Thyroid gland (tissue), 4 donors: ENCODE measurements around the gene ZYX. TPM values are rescaled to one million over a fixed set of nuclear protein-coding genes. Genes with fewer than 3 reads are reported as not detected.
A peak's percentile ranks its signal among the peaks of the same experiment; 100 is the strongest.

Source experiments
- DNase-seq, 2 donors: peaks; one replicate each; pipeline ENCODE4 v3.0.0-alpha.2; 2019
- H3K27ac ChIP-seq, 3 donors: fragments of 200-600 bp; sonication (generic); 1 replicate in 2 of 3; 2 replicates in 1 of 3; pipeline ENCODE4 v1.5.1; 2016 to 2019; ENCODE audit warnings: mild to moderate bottlenecking in 1 of 3, moderate library complexity in 1 of 3
- H3K27me3 ChIP-seq: fragments of 200-600 bp; sonication (generic); one replicate; pipeline ENCODE4 v1.5.1; 2019
- H3K36me3 ChIP-seq, 2 donors: fragments of 200-600 bp; sonication (generic); one replicate each; pipeline ENCODE4 v1.5.1; 2016 to 2019
- H3K4me1 ChIP-seq, 2 donors: fragments of 200-600 bp; sonication (generic); one replicate each; pipeline ENCODE4 v1.5.1; 2017 to 2019
- H3K4me3 ChIP-seq, 3 donors: fragments of 200-600 bp; sonication (generic); replicated peaks in 1 of 3; 1 replicate in 2 of 3; 2 replicates in 1 of 3; pipeline ENCODE4 v1.5.1; 2016; ENCODE audit warnings: mild to moderate bottlenecking in 1 of 3
- H3K9me3 ChIP-seq: fragments of 200-600 bp; sonication (generic); one replicate; pipeline ENCODE4 v1.5.1; 2017
- POLR2A ChIP-seq, 2 donors: fragments of 450-650 bp; IDR thresholded peaks; one replicate each; pipeline ENCODE4 v1.6.1; 2017; ENCODE audit warnings: antibody characterized with exemption in 2 of 2, mild to moderate bottlenecking in 2 of 2, moderate library complexity in 1 of 2
- WGBS, 2 donors: methylation state at CpG; one replicate each; pipeline ENCODE4 v1.1.5; 2017; 5-methylcytosine and 5-hydroxymethylcytosine counted together
- intact Hi-C: fragments of 100-400 bp; cut with DNase I; formaldehyde crosslinking; loops from one replicate; pipeline ENCODE4 v1.15.1; 2023
- total RNA-seq, 4 donors: library from RNA; depleted of rRNA; stranded (reverse); fragments of >200 nt; gene quantifications; one replicate each; pipeline ENCODE4 v1.2.3, GENCODE V29; 2016
- TF ChIP-seq, protein P1 (sequence below), 6 experiments: fragments of 200-600 bp in 3 of 6; fragments of 450-650 bp in 3 of 6; sonication (generic) in 3 of 6; IDR thresholded peaks; one replicate each; pipeline ENCODE4 v1.5.1; 2016 to 2019; ENCODE audit warnings: antibody characterized with exemption in 6 of 6, mild to moderate bottlenecking in 2 of 6, inconsistent platforms in 1 of 6, moderate library complexity in 1 of 6

ZYX gene
- total RNA-seq, 4 donors from 2014 or later: 24.6 to 55.4 (median 31.3) TPM

DNA sequence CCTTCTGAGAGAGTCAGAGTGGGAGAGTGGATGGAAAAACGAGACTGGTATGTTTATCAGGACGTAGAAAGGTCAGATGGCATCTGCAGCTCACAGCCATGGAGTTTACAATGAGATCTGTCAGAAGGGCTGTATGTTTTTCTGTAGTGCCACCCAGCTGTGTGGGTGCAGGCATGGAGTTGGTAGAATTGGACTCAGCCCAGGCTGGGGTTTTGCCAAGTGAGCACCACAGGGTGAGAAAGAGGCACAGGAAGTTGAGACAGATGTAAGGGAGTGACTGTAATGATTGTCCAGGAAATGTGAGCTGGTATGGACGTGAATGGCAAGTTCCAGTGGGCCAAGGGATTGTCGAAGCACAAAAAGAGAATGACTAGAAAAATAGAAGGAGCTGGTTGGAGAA is 9.1 kb upstream of the ZYX start:
- intact Hi-C loops: no loop called here
- no peak for TF ChIP-seq POLR2A (IDR thresholded peaks at IDR 0.05)
- TF ChIP-seq, protein P1, sequence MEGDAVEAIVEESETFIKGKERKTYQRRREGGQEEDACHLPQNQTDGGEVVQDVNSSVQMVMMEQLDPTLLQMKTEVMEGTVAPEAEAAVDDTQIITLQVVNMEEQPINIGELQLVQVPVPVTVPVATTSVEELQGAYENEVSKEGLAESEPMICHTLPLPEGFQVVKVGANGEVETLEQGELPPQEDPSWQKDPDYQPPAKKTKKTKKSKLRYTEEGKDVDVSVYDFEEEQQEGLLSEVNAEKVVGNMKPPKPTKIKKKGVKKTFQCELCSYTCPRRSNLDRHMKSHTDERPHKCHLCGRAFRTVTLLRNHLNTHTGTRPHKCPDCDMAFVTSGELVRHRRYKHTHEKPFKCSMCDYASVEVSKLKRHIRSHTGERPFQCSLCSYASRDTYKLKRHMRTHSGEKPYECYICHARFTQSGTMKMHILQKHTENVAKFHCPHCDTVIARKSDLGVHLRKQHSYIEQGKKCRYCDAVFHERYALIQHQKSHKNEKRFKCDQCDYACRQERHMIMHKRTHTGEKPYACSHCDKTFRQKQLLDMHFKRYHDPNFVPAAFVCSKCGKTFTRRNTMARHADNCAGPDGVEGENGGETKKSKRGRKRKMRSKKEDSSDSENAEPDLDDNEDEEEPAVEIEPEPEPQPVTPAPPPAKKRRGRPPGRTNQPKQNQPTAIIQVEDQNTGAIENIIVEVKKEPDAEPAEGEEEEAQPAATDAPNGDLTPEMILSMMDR (IDR thresholded peaks at IDR 0.05): no peak
- peak in 1 of 2 donors; percentile 35 for DNase-seq

DNA sequence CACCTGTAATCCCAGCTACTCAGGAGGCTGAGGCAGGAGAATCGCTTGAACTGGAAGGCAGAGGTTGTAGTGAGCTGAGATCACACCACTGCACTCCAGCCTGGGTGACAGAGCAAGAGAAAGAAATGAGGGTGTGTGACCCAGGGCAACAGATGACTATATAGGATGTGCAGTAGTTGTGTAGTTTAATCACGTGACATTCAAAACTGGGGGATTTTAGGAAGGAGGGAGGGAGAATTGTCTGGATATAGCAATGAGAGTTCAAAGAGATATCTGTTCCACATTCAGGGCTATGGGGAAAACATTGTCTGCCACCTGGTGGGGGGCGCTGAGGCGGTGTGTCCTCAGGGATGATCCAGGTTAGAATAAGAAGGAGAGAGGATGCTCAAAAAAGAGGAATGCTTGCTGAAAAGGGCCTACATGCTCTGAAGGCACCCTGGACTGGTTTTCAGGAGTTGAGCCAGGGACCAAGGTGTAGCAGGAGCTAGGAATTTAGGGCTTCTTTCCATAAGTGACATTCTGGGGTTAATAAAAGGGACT is 7.8 kb upstream of the ZYX start:
- intact Hi-C loops: no loop called here
- WGBS, 2 donors: 87 to 90% methylated on average over 4 of the region's 4 CpGs
- no peaks in the 10 kb centered on the region for H3K9me3 ChIP-seq
- H3K27me3 ChIP-seq: no peaks in the 10 kb centered on the region
- no peaks in the 10 kb centered on the region for H3K4me1 ChIP-seq
- DNase-seq: no peak
- TF ChIP-seq, protein P1 (IDR thresholded peaks at IDR 0.05): no peak
- TF ChIP-seq POLR2A (IDR thresholded peaks at IDR 0.05): no peak
- no peaks in the 10 kb centered on the region for H3K36me3 ChIP-seq
- no peak overlapping the region for H3K4me3 ChIP-seq
- no peak overlapping the region for H3K27ac ChIP-seq

More for the DNA sequence above, 9.1 kb upstream of the ZYX start:
- WGBS, 2 donors: 56 to 68% methylated on average over 4 of the region's 4 CpGs
- no peaks in the 10 kb centered on the region for H3K4me1 ChIP-seq
- no peaks in the 10 kb centered on the region for H3K27me3 ChIP-seq
- H3K4me3 ChIP-seq: no peak overlapping the region
- no peak overlapping the region for H3K27ac ChIP-seq
- no peaks in the 10 kb centered on the region for H3K9me3 ChIP-seq
- no peaks in the 10 kb centered on the region for H3K36me3 ChIP-seq

DNA sequence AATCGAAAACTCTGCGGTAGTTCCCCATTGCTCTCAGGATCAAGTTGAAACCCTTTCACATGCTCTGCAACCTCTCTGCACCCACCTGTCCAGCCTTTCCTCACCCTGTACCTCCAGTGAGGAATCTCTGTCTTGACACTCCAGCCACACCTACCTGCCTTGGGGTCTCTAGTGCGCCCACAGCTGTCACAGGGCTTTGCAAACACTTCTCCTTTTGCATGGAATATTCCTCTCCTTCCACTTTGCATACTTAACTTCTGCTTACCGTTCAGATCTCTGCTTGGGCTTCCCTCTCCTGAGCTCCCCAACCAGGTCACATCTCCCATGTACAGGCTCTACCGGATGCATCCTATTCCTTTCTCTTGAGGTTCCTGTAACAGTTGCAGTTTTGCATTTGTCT is 6.6 kb upstream of the ZYX start:
- no peaks in the 10 kb centered on the region for H3K27me3 ChIP-seq
- H3K9me3 ChIP-seq: no peaks in the 10 kb centered on the region
- no peaks in the 10 kb centered on the region for H3K36me3 ChIP-seq
- H3K4me1 ChIP-seq: peaks cover under 1% of the 10 kb centered on the region in 2 donors
- 82 to 87% methylated on average over 5 of the region's 5 CpGs for WGBS, 2 donors
- intact Hi-C loops: no loop called here
- DNase-seq: no peak
- H3K27ac ChIP-seq: no peak overlapping the region
- no peak overlapping the region for H3K4me3 ChIP-seq
- TF ChIP-seq, protein P1 (IDR thresholded peaks at IDR 0.05): no peak
- TF ChIP-seq POLR2A (IDR thresholded peaks at IDR 0.05): no peak

GRCh38 chr7:143375298-143376034 is 5.7 kb upstream of the ZYX start:
- 81 to 89% methylated on average over 6 to 7 of the region's 7 CpGs for WGBS, 2 donors
- TF ChIP-seq, protein P1 (IDR thresholded peaks at IDR 0.05): no peak
- Histone ChIP-seq H3K27me3 (no peaks in the 10 kb centered on the region), H3K4me3 (no peak overlapping the region), H3K36me3 (no peaks in the 10 kb centered on the region), H3K4me1 (peaks cover 5 to 6% of the 10 kb centered on the region in 2 donors), H3K9me3 (no peaks in the 10 kb centered on the region), H3K27ac (no peak overlapping the region)
- intact Hi-C loops: no loop called here
- DNase-seq: no peak

DNA sequence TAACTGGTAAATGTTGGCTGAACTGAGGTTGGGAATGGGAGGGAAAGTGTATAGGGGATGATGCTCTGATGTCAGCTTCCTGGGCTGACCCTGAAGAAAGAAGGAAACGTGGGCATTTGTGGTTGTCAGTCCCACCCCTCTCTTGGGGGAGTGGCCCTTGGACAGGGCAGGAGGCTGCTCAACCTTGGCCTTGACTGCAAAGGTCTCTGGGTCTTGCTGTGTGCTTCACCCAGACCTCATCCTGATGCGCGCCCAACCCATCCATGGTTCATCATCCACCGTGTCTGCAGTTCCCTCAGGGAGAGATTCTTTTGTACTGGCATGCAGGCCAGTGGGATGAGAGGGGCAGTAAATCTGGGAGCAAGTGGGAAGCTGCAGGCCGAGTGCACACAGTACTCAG is 4.7 kb upstream of the ZYX start:
- intact Hi-C loops: no loop called here

More for the DNA sequence above, 4.7 kb upstream of the ZYX start:
- TF ChIP-seq POLR2A (IDR thresholded peaks at IDR 0.05): no peak
- TF ChIP-seq, protein P1 (IDR thresholded peaks at IDR 0.05): no peak
- no peaks in the 10 kb centered on the region for H3K27me3 ChIP-seq
- no peaks in the 10 kb centered on the region for H3K9me3 ChIP-seq
- no peak overlapping the region for H3K4me3 ChIP-seq
- DNase-seq: no peak
- 74 to 80% methylated on average over 5 of the region's 5 CpGs for WGBS, 2 donors
- no peak overlapping the region for H3K27ac ChIP-seq
- H3K4me1 ChIP-seq: peaks cover 5 to 6% of the 10 kb centered on the region in 2 donors
- H3K36me3 ChIP-seq: no peaks in the 10 kb centered on the region
